HepG2 (cell line): Measurements from ENCODE around the gene SPG7. TPM values are rescaled to one million over a fixed set of nuclear protein-coding genes. Genes with fewer than 3 reads are reported as not detected.
A peak's percentile ranks its signal among the peaks of the same experiment; 100 is the strongest.

ENCODE experiments used
- CTCF ChIP-seq: sonication (generic); formaldehyde crosslinking; IDR thresholded peaks from 2 replicates; pipeline ENCODE4 v1.5.0; 2020; ENCODE audit warnings: mild to moderate bottlenecking, missing genetic modification reagents, moderate library complexity
- IRF9 ChIP-seq: sonication (generic); formaldehyde crosslinking; IDR thresholded peaks from 2 replicates; pipeline ENCODE4 v1.8.0; 2022; ENCODE audit warnings: missing genetic modification reagents, mild to moderate bottlenecking, borderline replicate concordance
- KLF13 ChIP-seq: sonication (generic); formaldehyde crosslinking; IDR thresholded peaks from 2 replicates; pipeline ENCODE4 v1.4.0; 2020; ENCODE audit warnings: mild to moderate bottlenecking, missing genetic modification reagents
- MIXL1 ChIP-seq: IDR thresholded peaks from 2 replicates; pipeline ENCODE4 v1.6.1; 2016
- NR1H2 ChIP-seq: sonication (generic); formaldehyde crosslinking; IDR thresholded peaks from 2 replicates; pipeline ENCODE4 v1.8.1; 2022; ENCODE audit warnings: low read depth, missing genetic modification reagents, borderline replicate concordance
- PCBP1 ChIP-seq: fragments of 200-400 bp; formaldehyde crosslinking; IDR thresholded peaks from 2 replicates; pipeline ENCODE4 v1.6.1; 2017; ENCODE audit warnings: mild to moderate bottlenecking, low read depth, low read length, borderline replicate concordance
- TBL1XR1 ChIP-seq: fragments of 150-350 bp; IDR thresholded peaks from 2 replicates; pipeline ENCODE4 v1.6.1; 2014; ENCODE audit warnings: borderline replicate concordance, low read length; ENCODE audit not compliant: partially characterized antibody
- ZMYM4 ChIP-seq: sonication (generic); formaldehyde crosslinking; IDR thresholded peaks from 2 replicates; pipeline ENCODE4 v1.8.1; 2023; ENCODE audit warnings: mild to moderate bottlenecking, missing genetic modification reagents
- ZNF10 ChIP-seq: sonication (generic); formaldehyde crosslinking; IDR thresholded peaks from 2 replicates; pipeline ENCODE4 v1.4.0; 2020; ENCODE audit warnings: mild to moderate bottlenecking, low read depth, missing genetic modification reagents, borderline replicate concordance
- ZNF235 ChIP-seq: sonication (generic); formaldehyde crosslinking; IDR thresholded peaks from 2 replicates; pipeline ENCODE4 v1.8.1; 2023; ENCODE audit warnings: mild to moderate bottlenecking, missing genetic modification reagents, borderline replicate concordance
- ZNF263 ChIP-seq: sonication (generic); formaldehyde crosslinking; IDR thresholded peaks from 2 replicates; pipeline ENCODE4 v1.4.0; 2020; ENCODE audit warnings: missing genetic modification reagents
- ZNF431 ChIP-seq: sonication (generic); formaldehyde crosslinking; IDR thresholded peaks from 2 replicates; pipeline ENCODE4 v1.9.0; 2022; ENCODE audit warnings: missing genetic modification reagents, low read depth, mild to moderate bottlenecking, borderline replicate concordance
- ZNF441 ChIP-seq: sonication (generic); formaldehyde crosslinking; IDR thresholded peaks from 2 replicates; pipeline ENCODE4 v1.7.0; 2021; ENCODE audit warnings: missing genetic modification reagents, borderline replicate concordance
- polyA plus RNA-seq, 8 experiments: library from polyadenylated mRNA; depleted of rRNA in 3 of 8; stranded (reverse) in 7 of 8; unstranded in 1 of 8; fragments of >200 nt; fragmentation: Illumina TruSeq in 4 of 8; extraction: Trizol in 4 of 8; gene quantifications; 2 replicates each; pipeline versions ENCODE4 v1.2.1 to v1.2.3, GENCODE V29; 2011 to 2016; ENCODE audit warnings: low read depth in 4 of 8, missing spikeins in 1 of 8, mixed read lengths in 1 of 8; ENCODE audit not compliant: insufficient read depth in 1 of 8
- total RNA-seq, 5 experiments: library from RNA; depleted of rRNA; stranded (reverse); fragments of >200 nt; fragmentation: Illumina TruSeq; extraction: Trizol; gene quantifications; 2 replicates each; pipeline ENCODE4 v1.2.3, GENCODE V29; 2016; ENCODE audit warnings: low read depth in 1 of 5
- TF ChIP-seq, protein P1 (sequence below): sonication (generic); formaldehyde crosslinking; IDR thresholded peaks from 2 replicates; pipeline ENCODE4 v1.4.0; 2020; ENCODE audit warnings: missing genetic modification reagents

SPG7 gene
- total and polyA plus RNA-seq, 2 of the 13 experiments (the other 11 are each of a cell fraction or from before 2014, with no cell fraction given) = 66.0 to 136 TPM

- TF ChIP-seq IRF9 (CRISPR knock-in tag) (no peak), ZNF235 (CRISPR knock-in tag) (no peak), ZNF10 (CRISPR knock-in tag) (no peak), ZNF431 (CRISPR knock-in tag) (no peak), ZNF441 (no peak), NR1H2 (CRISPR knock-in tag) (no peak), TBL1XR1 (no peak), PCBP1 (no peak), ZNF263 (no peak), CTCF (CRISPR knock-in tag) (no peak), ZMYM4 (CRISPR knock-in tag) (peak; percentile 33; the same call in 1 of the 2 replicates), MIXL1 (CRISPR knock-in tag) (no peak), KLF13 (no peak)
- TF ChIP-seq, protein P1, sequence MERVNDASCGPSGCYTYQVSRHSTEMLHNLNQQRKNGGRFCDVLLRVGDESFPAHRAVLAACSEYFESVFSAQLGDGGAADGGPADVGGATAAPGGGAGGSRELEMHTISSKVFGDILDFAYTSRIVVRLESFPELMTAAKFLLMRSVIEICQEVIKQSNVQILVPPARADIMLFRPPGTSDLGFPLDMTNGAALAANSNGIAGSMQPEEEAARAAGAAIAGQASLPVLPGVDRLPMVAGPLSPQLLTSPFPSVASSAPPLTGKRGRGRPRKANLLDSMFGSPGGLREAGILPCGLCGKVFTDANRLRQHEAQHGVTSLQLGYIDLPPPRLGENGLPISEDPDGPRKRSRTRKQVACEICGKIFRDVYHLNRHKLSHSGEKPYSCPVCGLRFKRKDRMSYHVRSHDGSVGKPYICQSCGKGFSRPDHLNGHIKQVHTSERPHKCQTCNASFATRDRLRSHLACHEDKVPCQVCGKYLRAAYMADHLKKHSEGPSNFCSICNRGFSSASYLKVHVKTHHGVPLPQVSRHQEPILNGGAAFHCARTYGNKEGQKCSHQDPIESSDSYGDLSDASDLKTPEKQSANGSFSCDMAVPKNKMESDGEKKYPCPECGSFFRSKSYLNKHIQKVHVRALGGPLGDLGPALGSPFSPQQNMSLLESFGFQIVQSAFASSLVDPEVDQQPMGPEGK (CRISPR knock-in tag) = no peak
Measured at GRCh38 chr16:89545831-89546574, 37.8 kb downstream of the SPG7 start (continued).
